OCI-LY1 (cell line): ENCODE results near the gene PPT2.

Experiments used
- H2AFZ ChIP-seq: fragments of 200-600 bp; sonication (generic), shearing (Covaris generic); 2 replicates; pipeline ENCODE4 v1.6.0; 2014; ENCODE audit warnings: antibody characterized with exemption, mild to moderate bottlenecking, low read length
- H3F3A ChIP-seq: fragments of 200-600 bp; sonication (generic), shearing (Covaris generic); 2 replicates; pipeline ENCODE4 v1.6.0; 2014; ENCODE audit warnings: mild to moderate bottlenecking, antibody characterized with exemption, low read length, moderate library complexity; ENCODE audit not compliant: insufficient read depth
- H3K27ac ChIP-seq: fragments of 200-600 bp; sonication (generic); 2 replicates; pipeline ENCODE4 v1.5.1; 2014; ENCODE audit warnings: low read length, mixed run types, mild to moderate bottlenecking, low read depth; ENCODE audit not compliant: poor library complexity, severe bottlenecking
- H3K27me3 ChIP-seq: fragments of 200-600 bp; sonication (generic); 2 replicates; pipeline ENCODE4 v1.6.0; 2014; ENCODE audit warnings: antibody characterized with exemption, mild to moderate bottlenecking, low read length, moderate library complexity; ENCODE audit not compliant: insufficient read depth
- H3K36me3 ChIP-seq: fragments of 200-600 bp; sonication (generic); 2 replicates; pipeline ENCODE4 v1.6.1; 2014; ENCODE audit warnings: mild to moderate bottlenecking, antibody characterized with exemption, low read length, moderate library complexity, mixed read lengths; ENCODE audit not compliant: insufficient read depth
- H3K4me1 ChIP-seq: fragments of 200-600 bp; sonication (generic); 2 replicates; pipeline ENCODE4 v1.5.1; 2014; ENCODE audit warnings: mild to moderate bottlenecking, low read length, moderate library complexity; ENCODE audit not compliant: insufficient read depth, severe bottlenecking
- H3K4me2 ChIP-seq: fragments of 200-600 bp; sonication (generic), shearing (Covaris generic); 2 replicates; pipeline ENCODE4 v1.6.1; 2014; ENCODE audit warnings: low read length
- H3K4me3 ChIP-seq: fragments of 200-600 bp; sonication (generic); 2 replicates; pipeline ENCODE4 v1.5.1; 2014; ENCODE audit warnings: low read length, low read depth, mild to moderate bottlenecking, mixed read lengths; ENCODE audit not compliant: poor library complexity, severe bottlenecking
- H3K79me2 ChIP-seq: fragments of 200-600 bp; shearing (Covaris generic); 2 replicates; pipeline ENCODE4 v1.6.1; 2016; ENCODE audit warnings: mixed run types, low read length, mixed read lengths; ENCODE audit not compliant: insufficient read depth
- H3K9ac ChIP-seq: fragments of 200-600 bp; sonication (generic), shearing (Covaris generic); 2 replicates; pipeline ENCODE4 v1.6.1; 2014; ENCODE audit warnings: mild to moderate bottlenecking, low read length, mixed read lengths
- H3K9me2 ChIP-seq: fragments of 200-600 bp; sonication (generic), shearing (Covaris generic); 2 replicates; pipeline ENCODE4 v1.6.1; 2014; ENCODE audit warnings: low read depth, mild to moderate bottlenecking, low read length, mixed read lengths
- H3K9me3 ChIP-seq: fragments of 200-600 bp; shearing (Covaris generic); 2 replicates; pipeline ENCODE4 v1.6.1; 2014; ENCODE audit warnings: low read length, mixed read lengths
- H4K20me1 ChIP-seq: fragments of 200-600 bp; sonication (generic), shearing (Covaris generic); 2 replicates; pipeline ENCODE4 v1.6.0; 2016; ENCODE audit warnings: mild to moderate bottlenecking, low read length; ENCODE audit not compliant: insufficient read depth
- EZH2 ChIP-seq: fragments of 200-600 bp; sonication (generic), shearing (Covaris generic); IDR thresholded peaks from 2 replicates; pipeline ENCODE4 v1.8.0; 2017; ENCODE audit warnings: borderline replicate concordance, mixed run types, mild to moderate bottlenecking, antibody characterized with exemption, low read length, moderate library complexity, mixed read lengths
- TF ChIP-seq, protein P1 (sequence below): fragments of 200-600 bp; sonication (generic), shearing (Covaris generic); IDR thresholded peaks from 2 replicates; pipeline ENCODE4 v1.5.1; 2017; ENCODE audit warnings: mild to moderate bottlenecking, antibody characterized with exemption, low read length, moderate library complexity, mixed read lengths

PPT2 gene

DNA sequence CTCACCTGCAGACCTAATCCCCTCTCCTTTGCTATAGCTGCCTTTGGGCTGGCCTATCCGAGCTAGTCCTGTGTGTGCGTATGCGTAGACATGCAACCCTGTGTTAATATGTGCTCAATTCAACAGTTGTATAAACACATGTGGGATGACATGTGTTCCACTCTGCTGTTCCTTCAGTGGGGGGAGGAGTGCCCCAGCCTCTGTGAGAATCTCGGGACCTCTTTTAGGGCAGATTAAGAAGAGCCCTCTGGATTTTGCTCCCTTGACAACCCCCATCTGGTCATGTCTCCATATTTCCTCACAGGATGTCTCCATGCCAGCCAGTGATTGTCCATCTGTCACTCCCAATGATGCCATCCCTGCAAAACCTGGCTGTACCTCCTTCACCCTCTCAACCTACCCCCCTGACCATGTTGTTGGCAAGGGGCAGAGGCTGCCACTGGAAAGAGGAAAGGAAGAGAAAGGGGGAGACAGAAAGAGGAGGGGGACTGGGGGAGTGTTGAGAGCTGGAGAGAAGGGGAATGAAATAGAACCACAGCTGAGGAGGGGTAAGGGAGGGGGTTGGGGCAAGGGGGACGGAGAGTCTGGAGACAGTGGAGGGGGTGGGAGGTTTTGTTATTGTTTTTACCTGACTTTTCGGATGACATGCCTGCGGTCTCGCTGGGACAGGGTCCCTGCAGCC, 2.6 kb upstream of the PPT2 start:
- Histone ChIP-seq H3K79me2 (no peaks in the 10 kb centered on the region), H3K27ac (no peak overlapping the region), H3K4me3 (no peak overlapping the region), H3K36me3 (no peaks in the 10 kb centered on the region; the same call in 1 of the 2 replicates), H3K9me3 (no peaks in the 10 kb centered on the region), H3K9me2 (no peaks in the 10 kb centered on the region), H3K27me3 (no peaks in the 10 kb centered on the region; the same call in 1 of the 2 replicates), H4K20me1 (no peaks in the 10 kb centered on the region), H3K9ac (no peak overlapping the region), H3F3A (0 out of 2 replicates have a peak, but pooled peaks cover 4% of the 10 kb centered on the region), H3K4me1 (peaks cover 25% of the 10 kb centered on the region), H2AFZ (no peak overlapping the region), H3K4me2 (no peak overlapping the region)
- no peak for TF ChIP-seq EZH2
- TF ChIP-seq, protein P1, sequence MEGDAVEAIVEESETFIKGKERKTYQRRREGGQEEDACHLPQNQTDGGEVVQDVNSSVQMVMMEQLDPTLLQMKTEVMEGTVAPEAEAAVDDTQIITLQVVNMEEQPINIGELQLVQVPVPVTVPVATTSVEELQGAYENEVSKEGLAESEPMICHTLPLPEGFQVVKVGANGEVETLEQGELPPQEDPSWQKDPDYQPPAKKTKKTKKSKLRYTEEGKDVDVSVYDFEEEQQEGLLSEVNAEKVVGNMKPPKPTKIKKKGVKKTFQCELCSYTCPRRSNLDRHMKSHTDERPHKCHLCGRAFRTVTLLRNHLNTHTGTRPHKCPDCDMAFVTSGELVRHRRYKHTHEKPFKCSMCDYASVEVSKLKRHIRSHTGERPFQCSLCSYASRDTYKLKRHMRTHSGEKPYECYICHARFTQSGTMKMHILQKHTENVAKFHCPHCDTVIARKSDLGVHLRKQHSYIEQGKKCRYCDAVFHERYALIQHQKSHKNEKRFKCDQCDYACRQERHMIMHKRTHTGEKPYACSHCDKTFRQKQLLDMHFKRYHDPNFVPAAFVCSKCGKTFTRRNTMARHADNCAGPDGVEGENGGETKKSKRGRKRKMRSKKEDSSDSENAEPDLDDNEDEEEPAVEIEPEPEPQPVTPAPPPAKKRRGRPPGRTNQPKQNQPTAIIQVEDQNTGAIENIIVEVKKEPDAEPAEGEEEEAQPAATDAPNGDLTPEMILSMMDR = no peak

DNA sequence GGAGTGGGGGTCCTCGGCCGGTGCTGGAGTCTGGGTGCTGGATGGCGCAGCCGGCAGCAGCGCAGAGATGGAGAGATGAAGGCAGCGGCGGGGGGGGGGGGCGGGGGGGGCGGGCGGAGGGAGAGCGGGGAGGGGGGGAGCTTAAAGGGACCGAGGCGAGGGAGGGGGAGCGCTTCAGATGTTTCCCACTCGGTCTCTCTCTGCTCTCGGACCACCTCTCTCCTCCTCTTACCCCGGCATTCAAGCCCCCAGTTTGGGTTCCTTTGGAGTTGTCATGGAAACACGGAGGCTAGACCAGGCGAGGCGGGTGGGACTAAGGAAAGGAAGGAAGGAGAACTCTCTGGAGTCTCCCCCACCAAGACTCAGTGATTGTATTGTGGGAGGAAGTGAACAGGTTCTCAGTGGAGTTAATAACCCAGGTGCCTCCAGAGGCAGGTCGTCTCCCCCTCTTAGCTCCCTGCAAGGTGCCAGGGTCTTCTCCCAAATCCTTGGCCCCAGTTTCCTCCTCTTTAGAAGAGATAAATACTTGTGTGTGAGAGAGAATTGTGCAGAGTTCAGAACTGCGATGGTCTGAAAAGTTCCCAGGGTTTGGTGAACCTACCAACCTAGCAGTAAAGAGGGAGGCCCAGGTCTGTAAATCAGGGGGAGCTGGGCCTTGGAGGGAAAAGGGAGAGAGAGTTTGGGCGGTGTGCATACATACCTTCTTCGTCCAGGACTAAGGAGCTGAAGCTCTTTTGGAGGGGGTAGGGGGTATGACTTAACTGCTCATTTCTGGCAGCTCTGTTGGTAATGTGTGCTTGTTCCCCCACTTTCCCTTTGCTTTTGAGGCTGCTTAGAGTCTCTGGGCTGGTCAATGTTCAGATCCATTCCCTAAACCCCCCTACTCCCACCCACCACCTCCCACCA, 1.8 kb upstream of the PPT2 start, which contains the start of gene PRRT1:
Gene PRRT1, minus strand, starts transcription at position 77 of the 906 bp plus-strand sequence. CDS start 112 bp downstream, outside the sequence.
- Histone ChIP-seq H3K4me1 (peaks cover 25% of the 10 kb centered on the region), H3K27me3 (no peaks in the 10 kb centered on the region; the same call in 1 of the 2 replicates), H2AFZ (no peak within 1 kb of the TSS), H3K36me3 (no peaks in the 10 kb centered on the region; the same call in 1 of the 2 replicates), H3F3A (0 out of 2 replicates have a peak, but pooled peaks cover 4% of the 10 kb centered on the region), H3K27ac (no peak within 1 kb of the TSS), H4K20me1 (no peaks in the 10 kb centered on the region), H3K4me2 (no peak within 1 kb of the TSS; the same call in 1 of the 2 replicates), H3K9ac (no peak within 1 kb of the TSS), H3K9me3 (no peaks in the 10 kb centered on the region), H3K79me2 (no peaks in the 10 kb centered on the region), H3K4me3 (no peak within 1 kb of the TSS), H3K9me2 (no peaks in the 10 kb centered on the region)
- no peak for TF ChIP-seq EZH2
- TF ChIP-seq, protein P1 = no peak

DNA sequence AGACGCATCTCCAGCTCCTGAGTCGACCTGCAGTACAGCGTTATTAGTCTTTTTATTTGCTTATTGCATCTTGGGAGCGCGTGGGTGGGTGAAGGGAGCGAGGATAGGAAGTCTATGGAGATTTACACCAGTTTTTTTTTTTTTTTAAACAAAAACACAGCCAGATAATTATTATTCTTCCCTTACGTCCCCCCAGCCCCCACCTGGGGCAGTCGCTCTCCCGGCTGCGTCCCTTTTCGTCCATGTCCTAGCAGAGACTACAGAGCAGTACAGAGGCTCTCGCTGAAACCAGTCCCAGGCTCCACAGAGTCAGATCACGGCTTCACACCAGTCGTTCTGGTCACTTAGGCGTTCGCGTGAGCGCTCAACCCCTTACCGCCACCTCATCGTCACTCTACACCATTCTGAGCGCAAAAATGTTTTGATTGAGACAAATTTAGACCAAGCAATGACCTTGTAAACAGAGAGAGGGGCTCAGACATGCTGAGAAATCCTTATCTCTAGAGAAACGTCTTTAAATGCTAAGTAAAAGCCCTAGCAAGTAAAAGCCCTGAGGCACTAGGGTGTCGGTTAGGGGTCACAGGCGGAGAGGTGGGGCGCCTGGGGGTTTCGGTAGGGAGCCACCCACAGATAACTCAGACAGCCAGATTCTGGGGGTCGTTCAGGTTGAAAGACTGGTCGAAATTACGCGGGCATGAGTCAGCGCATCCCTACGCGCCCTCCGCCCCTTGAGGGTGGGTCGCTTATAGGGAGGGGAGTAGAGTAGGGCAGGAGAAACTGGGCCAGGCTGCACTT, 975 bp upstream of the PPT2 start:
- H2AFZ ChIP-seq = no peak overlapping the region
- H3K4me2 ChIP-seq = peak overlapping the region; percentile 88
- H3K9me3 ChIP-seq = no peaks in the 10 kb centered on the region
- H3K4me3 ChIP-seq = peak overlapping the region; percentile 80
- peaks cover 25% of the 10 kb centered on the region for H3K4me1 ChIP-seq
- no peaks in the 10 kb centered on the region for H3K79me2 ChIP-seq
- H3K27me3 ChIP-seq = no peaks in the 10 kb centered on the region
- H3F3A ChIP-seq = 0 out of 2 replicates have a peak, but pooled peaks cover 4% of the 10 kb centered on the region
- H3K9ac ChIP-seq = peak overlapping the region; percentile 8; the same call in 1 of the 2 replicates
- no peak overlapping the region for H3K27ac ChIP-seq
- no peaks in the 10 kb centered on the region for H4K20me1 ChIP-seq
- no peaks in the 10 kb centered on the region for H3K9me2 ChIP-seq
- peaks cover 7% of the 10 kb centered on the region for H3K36me3 ChIP-seq
- no peak for TF ChIP-seq EZH2
- TF ChIP-seq, protein P1 = no peak
